ENCODE data around the gene KCNN3. TPM values are rescaled to one million over a fixed set of nuclear protein-coding genes. Genes with fewer than 3 reads are reported as not detected.

KCNN3 gene
- total RNA-seq, 1 experiment from 2014 or later: 1.3 TPM

DNA sequence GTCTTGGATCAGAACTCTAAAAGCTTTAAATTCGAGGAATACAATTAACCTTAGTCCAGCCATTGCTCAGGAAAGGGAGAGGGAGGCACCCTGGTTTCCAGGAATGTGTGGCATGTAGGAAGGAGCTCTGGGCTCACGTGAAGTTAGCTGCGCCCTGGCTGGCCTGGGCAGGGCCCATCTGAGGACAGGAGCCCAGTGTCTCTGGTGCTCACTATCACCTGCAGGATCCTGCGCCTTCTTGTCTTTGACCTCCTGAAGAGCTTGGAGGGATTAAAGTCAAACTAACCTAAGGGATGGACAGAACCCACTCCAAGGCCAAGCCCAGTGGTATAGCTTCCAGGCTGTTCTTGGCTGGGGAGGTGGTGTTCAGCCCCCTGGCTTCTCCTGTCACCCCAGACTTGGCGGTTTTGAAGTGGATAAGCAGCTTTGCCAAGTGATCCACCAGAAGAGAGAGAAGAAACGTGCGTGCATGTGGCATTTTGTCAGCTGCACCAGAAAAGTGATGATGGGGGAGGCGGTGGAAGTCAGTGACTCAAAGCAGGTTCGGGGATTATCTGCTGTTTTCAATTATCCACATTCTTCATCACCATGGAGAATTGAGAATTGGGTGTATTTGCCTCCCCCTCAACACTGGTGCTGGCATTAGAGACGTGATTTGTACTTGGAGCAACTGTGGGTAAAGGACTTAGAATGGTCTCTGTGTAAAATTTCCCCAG, 11.9 kb upstream of the KCNN3 start:
- no peak overlapping the region for H3K27ac Mint-ChIP-seq
- ChIA-PET CTCF (interaction anchor here (0.6 to 1.4 kb wide), 14 partner anchors 10 to 402 kb away, joined by 3 to 7 read pairs (median 3); partner anchors contain the start of genes CHRNB2 and KCNN3), POLR2A (no interaction called here)
- no peak for DNase-seq (ENCODE audit: low spot score)
- TF ChIP-seq TEAD4 (CRISPR knock-in tag; IDR thresholded peaks at IDR 0.05): no peak
- no peak for TF ChIP-seq ZNF671 (CRISPR knock-in tag; IDR thresholded peaks at IDR 0.05)
- TF ChIP-seq, protein P1, sequence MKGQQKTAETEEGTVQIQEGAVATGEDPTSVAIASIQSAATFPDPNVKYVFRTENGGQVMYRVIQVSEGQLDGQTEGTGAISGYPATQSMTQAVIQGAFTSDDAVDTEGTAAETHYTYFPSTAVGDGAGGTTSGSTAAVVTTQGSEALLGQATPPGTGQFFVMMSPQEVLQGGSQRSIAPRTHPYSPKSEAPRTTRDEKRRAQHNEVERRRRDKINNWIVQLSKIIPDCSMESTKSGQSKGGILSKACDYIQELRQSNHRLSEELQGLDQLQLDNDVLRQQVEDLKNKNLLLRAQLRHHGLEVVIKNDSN (CRISPR knock-in tag; IDR thresholded peaks at IDR 0.05): no peak
- TF ChIP-seq ZNF317 (CRISPR knock-in tag; IDR thresholded peaks at IDR 0.05; ENCODE audit: borderline replicate concordance, low read depth): no peak
- TF ChIP-seq, protein P2, sequence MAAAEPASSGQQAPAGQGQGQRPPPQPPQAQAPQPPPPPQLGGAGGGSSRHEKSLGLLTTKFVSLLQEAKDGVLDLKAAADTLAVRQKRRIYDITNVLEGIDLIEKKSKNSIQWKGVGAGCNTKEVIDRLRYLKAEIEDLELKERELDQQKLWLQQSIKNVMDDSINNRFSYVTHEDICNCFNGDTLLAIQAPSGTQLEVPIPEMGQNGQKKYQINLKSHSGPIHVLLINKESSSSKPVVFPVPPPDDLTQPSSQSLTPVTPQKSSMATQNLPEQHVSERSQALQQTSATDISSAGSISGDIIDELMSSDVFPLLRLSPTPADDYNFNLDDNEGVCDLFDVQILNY (CRISPR knock-in tag; IDR thresholded peaks at IDR 0.05): no peak
- TF ChIP-seq ZNF396 (CRISPR knock-in tag; IDR thresholded peaks at IDR 0.05; ENCODE audit: borderline replicate concordance): no peak
- H3K4me1 Mint-ChIP-seq: no peaks in the 10 kb centered on the region
- H3K36me3 Mint-ChIP-seq: no peaks in the 10 kb centered on the region
- H3K4me3 Mint-ChIP-seq: no peak overlapping the region
- H3K27me3 Mint-ChIP-seq (ENCODE audit: low read depth): no peaks in the 10 kb centered on the region
- no peaks in the 10 kb centered on the region for H3K9me3 Mint-ChIP-seq
- ATAC-seq: 0 out of 2 replicates have a peak, but pooled peaks have one; percentile 21

DNA sequence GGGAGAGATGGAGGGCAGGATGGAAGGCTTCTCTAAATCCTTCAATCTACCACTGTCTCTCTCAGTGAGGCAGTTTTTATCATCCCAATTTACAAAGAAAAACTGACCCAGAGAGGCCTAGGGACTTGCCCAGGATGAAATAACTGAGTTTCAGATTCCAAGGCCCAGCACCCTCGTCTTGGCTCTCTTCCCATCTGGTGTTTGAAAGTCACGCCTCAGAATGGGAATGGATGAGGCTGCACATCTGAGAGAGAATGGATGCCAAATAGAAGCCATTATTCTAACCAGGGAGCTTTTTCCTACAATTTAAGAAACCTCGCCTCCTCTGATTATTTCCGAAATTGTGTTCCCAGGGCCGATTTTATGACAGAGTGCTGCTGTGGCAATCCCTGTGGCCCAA, 10.6 kb upstream of the KCNN3 start:
- H3K4me1 Mint-ChIP-seq: no peaks in the 10 kb centered on the region
- no peaks in the 10 kb centered on the region for H3K27me3 Mint-ChIP-seq (ENCODE audit: low read depth)
- DNase-seq (ENCODE audit: low spot score) (no peak), ATAC-seq (no peak)
- CTCF ChIA-PET: interaction anchor here (1.0 to 1.2 kb wide), 2 partner anchors 25 to 139 kb away, joined by 3 to 5 read pairs; no protein-coding TSS in a partner anchor
- no peaks in the 10 kb centered on the region for H3K9me3 Mint-ChIP-seq
- no peaks in the 10 kb centered on the region for H3K36me3 Mint-ChIP-seq
- TF ChIP-seq, protein P1 (CRISPR knock-in tag; IDR thresholded peaks at IDR 0.05): no peak
- TF ChIP-seq TEAD4 (CRISPR knock-in tag; IDR thresholded peaks at IDR 0.05) (no peak), ZNF121 (CRISPR knock-in tag; IDR thresholded peaks at IDR 0.05) (no peak), ZNF138 (CRISPR knock-in tag; conservative IDR thresholded peaks at IDR 0.05) (no peak), ZNF423 (CRISPR knock-in tag; IDR thresholded peaks at IDR 0.05) (no peak), SMAD3 (CRISPR knock-in tag; IDR thresholded peaks at IDR 0.05; ENCODE audit: borderline replicate concordance) (no peak), NR1H2 (CRISPR knock-in tag; IDR thresholded peaks at IDR 0.05) (no peak), CBFB (CRISPR knock-in tag; IDR thresholded peaks at IDR 0.05; ENCODE audit: low read depth) (no peak), MXD4 (CRISPR knock-in tag; IDR thresholded peaks at IDR 0.05; ENCODE audit: borderline replicate concordance) (no peak), RELA (CRISPR knock-in tag; IDR thresholded peaks at IDR 0.05; ENCODE audit: borderline replicate concordance) (no peak), PRRX2 (CRISPR knock-in tag; IDR thresholded peaks at IDR 0.05) (no peak), ZNF671 (CRISPR knock-in tag; IDR thresholded peaks at IDR 0.05) (no peak)
- TF ChIP-seq, protein P3, sequence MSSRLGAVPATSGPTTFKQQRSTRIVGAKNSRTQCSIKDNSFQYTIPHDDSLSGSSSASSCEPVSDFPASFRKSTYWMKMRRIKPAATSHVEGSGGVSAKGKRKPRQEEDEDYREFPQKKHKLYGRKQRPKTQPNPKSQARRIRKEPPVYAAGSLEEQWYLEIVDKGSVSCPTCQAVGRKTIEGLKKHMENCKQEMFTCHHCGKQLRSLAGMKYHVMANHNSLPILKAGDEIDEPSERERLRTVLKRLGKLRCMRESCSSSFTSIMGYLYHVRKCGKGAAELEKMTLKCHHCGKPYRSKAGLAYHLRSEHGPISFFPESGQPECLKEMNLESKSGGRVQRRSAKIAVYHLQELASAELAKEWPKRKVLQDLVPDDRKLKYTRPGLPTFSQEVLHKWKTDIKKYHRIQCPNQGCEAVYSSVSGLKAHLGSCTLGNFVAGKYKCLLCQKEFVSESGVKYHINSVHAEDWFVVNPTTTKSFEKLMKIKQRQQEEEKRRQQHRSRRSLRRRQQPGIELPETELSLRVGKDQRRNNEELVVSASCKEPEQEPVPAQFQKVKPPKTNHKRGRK (CRISPR knock-in tag; IDR thresholded peaks at IDR 0.05; ENCODE audit: borderline replicate concordance): no peak
- TF ChIP-seq, protein P4, sequence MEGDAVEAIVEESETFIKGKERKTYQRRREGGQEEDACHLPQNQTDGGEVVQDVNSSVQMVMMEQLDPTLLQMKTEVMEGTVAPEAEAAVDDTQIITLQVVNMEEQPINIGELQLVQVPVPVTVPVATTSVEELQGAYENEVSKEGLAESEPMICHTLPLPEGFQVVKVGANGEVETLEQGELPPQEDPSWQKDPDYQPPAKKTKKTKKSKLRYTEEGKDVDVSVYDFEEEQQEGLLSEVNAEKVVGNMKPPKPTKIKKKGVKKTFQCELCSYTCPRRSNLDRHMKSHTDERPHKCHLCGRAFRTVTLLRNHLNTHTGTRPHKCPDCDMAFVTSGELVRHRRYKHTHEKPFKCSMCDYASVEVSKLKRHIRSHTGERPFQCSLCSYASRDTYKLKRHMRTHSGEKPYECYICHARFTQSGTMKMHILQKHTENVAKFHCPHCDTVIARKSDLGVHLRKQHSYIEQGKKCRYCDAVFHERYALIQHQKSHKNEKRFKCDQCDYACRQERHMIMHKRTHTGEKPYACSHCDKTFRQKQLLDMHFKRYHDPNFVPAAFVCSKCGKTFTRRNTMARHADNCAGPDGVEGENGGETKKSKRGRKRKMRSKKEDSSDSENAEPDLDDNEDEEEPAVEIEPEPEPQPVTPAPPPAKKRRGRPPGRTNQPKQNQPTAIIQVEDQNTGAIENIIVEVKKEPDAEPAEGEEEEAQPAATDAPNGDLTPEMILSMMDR (IDR thresholded peaks at IDR 0.05): no peak
- TF ChIP-seq, protein P5, sequence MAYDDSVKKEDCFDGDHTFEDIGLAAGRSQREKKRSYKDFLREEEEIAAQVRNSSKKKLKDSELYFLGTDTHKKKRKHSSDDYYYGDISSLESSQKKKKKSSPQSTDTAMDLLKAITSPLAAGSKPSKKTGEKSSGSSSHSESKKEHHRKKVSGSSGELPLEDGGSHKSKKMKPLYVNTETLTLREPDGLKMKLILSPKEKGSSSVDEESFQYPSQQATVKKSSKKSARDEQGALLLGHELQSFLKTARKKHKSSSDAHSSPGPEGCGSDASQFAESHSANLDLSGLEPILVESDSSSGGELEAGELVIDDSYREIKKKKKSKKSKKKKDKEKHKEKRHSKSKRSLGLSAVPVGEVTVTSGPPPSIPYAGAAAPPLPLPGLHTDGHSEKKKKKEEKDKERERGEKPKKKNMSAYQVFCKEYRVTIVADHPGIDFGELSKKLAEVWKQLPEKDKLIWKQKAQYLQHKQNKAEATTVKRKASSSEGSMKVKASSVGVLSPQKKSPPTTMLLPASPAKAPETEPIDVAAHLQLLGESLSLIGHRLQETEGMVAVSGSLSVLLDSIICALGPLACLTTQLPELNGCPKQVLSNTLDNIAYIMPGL (CRISPR knock-in tag; IDR thresholded peaks at IDR 0.05): no peak
- TF ChIP-seq, protein P6, sequence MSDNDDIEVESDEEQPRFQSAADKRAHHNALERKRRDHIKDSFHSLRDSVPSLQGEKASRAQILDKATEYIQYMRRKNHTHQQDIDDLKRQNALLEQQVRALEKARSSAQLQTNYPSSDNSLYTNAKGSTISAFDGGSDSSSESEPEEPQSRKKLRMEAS (CRISPR knock-in tag; IDR thresholded peaks at IDR 0.05): no peak
- TF ChIP-seq, protein P7, sequence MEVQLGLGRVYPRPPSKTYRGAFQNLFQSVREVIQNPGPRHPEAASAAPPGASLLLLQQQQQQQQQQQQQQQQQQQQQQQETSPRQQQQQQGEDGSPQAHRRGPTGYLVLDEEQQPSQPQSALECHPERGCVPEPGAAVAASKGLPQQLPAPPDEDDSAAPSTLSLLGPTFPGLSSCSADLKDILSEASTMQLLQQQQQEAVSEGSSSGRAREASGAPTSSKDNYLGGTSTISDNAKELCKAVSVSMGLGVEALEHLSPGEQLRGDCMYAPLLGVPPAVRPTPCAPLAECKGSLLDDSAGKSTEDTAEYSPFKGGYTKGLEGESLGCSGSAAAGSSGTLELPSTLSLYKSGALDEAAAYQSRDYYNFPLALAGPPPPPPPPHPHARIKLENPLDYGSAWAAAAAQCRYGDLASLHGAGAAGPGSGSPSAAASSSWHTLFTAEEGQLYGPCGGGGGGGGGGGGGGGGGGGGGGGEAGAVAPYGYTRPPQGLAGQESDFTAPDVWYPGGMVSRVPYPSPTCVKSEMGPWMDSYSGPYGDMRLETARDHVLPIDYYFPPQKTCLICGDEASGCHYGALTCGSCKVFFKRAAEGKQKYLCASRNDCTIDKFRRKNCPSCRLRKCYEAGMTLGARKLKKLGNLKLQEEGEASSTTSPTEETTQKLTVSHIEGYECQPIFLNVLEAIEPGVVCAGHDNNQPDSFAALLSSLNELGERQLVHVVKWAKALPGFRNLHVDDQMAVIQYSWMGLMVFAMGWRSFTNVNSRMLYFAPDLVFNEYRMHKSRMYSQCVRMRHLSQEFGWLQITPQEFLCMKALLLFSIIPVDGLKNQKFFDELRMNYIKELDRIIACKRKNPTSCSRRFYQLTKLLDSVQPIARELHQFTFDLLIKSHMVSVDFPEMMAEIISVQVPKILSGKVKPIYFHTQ (CRISPR knock-in tag; IDR thresholded peaks at IDR 0.05): no peak
- TF ChIP-seq, protein P8, sequence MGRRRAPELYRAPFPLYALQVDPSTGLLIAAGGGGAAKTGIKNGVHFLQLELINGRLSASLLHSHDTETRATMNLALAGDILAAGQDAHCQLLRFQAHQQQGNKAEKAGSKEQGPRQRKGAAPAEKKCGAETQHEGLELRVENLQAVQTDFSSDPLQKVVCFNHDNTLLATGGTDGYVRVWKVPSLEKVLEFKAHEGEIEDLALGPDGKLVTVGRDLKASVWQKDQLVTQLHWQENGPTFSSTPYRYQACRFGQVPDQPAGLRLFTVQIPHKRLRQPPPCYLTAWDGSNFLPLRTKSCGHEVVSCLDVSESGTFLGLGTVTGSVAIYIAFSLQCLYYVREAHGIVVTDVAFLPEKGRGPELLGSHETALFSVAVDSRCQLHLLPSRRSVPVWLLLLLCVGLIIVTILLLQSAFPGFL (CRISPR knock-in tag; IDR thresholded peaks at IDR 0.05; ENCODE audit: borderline replicate concordance): no peak
- no peak overlapping the region for H3K27ac Mint-ChIP-seq
- H3K4me3 Mint-ChIP-seq: no peak overlapping the region
- POLR2A ChIA-PET: no interaction called here

Measured in WTC11 (cell line).